ENCODE measurements around the gene PEAK3.

DNA sequence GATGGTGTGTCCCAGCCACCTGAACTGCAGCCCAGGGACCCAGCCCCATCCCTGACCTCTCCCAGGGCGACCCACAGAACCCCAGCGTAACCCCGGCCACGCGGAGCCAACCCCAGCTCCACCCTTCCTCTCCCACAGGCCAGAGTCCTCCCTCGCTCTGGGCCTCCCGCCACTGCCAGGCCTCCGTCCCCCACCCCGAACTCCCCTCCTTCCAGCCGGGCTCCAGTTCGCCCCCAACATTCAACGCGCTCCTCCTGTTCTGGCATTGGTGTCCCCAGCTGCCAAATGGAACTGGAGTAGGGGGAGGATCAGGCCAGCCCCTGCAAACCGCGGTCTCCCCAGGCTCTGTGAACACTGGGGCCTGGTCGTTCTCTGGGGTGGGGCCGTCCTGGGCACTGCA is 18.6 kb upstream of the PEAK3 start:
- no peak for TF ChIP-seq CTCF (IDR thresholded peaks at IDR 0.05)
- TF ChIP-seq POLR2A (IDR thresholded peaks at IDR 0.05) = no peak
